ENCODE results near the gene MACROH2A1.
A peak's percentile ranks its signal among the peaks of the same experiment; 100 is the strongest.

DNA sequence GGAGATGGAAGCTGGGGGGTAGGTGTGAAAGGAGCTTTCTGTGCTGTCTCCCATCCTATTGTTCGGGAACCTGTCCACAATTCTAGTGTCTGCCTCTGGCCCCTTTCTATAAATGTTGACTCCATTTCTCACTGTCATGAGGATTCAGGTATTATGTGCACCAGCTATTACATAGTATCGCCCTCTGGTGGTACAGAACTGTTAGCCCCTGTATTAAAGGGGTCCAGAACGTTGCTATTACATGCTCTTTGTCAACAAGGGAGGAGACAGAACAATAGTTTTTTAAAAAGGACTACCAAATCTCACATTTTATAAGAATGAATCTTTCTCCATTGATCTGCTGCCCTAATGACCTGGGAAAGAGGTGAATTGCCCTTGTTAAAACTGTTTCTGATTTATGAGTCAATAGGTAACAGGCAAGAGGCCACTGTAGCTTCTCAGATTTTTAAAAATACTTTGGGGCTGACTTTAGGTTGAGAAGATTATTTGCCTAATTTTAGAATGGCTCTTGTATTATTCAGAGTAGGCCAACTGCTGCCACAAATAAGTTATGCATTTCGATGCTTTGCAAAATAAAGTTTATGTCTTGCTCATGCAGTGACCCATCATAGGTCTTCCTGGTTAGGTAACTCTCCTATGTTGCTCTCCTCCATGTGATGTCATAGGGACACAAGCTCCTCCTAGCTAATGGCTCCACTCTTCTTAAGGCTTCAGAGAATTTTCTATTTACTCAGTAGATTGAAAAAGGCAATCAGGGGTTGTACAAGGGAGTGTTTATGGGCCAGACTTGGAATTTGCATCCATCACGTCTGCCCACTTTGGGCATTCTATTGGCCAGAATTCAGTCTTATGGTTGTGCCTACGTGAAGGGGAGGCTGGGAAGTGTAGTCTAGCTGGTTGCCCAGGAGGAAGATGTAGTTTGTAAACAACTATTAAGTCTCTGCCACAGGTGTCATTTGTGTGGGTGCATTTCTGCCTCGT lies 27.4 kb upstream of the MACROH2A1 start:
- TF ChIP-seq EZH2 (IDR thresholded peaks at IDR 0.05; ENCODE audit: low read length, missing control alignments): no peak
- peak; percentile 70 to 81 for TF ChIP-seq CTCF (conservative IDR thresholded peaks at IDR 0.05 in 1 of 2, IDR thresholded peaks at IDR 0.05 in 1 of 2; ENCODE audit: low read depth in 1 of 2, low read length in 2 of 2)
